Subcutaneous adipose tissue (tissue), 4 donors: ENCODE results near the gene PSTPIP1. TPM values are rescaled to one million over a fixed set of nuclear protein-coding genes. Genes with fewer than 3 reads are reported as not detected.

Source experiments
- CTCF ChIP-seq: fragments of 450-650 bp; IDR thresholded peaks from one replicate; pipeline ENCODE4 v1.5.1; 2016; ENCODE audit warnings: low read depth, mild to moderate bottlenecking, control low read depth, antibody characterized with exemption, moderate library complexity
- total RNA-seq, 4 donors: library from RNA; depleted of rRNA; stranded (reverse); fragments of >200 nt; gene quantifications; one replicate each; pipeline ENCODE4 v1.1.0, GENCODE V29; 2016

PSTPIP1 gene
- total RNA-seq, 4 donors from 2014 or later: 6.7 to 37.7 (median 26.7) TPM

DNA sequence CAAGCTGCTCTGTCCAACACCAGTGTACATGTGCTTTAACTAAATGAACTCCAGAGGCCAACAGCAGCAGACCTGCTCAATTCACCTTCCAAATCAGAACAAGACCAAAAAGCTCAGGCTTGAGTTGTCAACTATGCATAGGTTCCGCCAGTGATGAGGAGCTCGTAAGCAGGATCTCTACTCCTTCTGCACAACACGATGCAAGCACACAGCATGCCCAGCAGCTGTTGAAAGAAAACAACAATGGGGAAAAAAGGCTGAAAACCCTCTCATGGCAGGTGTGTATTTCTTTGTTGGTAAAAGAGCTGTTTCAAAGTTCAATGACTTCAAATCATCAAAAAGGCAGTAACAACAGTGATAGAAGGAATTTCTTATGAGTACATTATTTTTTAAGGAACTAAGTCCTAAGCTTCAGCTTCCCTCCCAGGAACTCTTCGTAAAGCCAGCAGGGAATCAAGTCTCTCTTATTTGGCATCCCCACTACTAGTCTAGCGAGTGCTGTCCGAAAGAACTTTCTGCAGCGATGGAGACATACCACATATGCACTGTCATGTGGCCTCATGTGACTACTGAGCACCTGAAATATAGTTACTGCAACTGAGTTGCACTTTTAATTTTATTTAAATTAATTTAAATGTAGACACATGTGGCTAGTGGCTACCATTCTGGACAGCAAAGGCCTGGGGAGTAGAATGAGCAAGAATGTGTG, 51.9 kb downstream of the PSTPIP1 start:
- TF ChIP-seq CTCF: no peak

DNA sequence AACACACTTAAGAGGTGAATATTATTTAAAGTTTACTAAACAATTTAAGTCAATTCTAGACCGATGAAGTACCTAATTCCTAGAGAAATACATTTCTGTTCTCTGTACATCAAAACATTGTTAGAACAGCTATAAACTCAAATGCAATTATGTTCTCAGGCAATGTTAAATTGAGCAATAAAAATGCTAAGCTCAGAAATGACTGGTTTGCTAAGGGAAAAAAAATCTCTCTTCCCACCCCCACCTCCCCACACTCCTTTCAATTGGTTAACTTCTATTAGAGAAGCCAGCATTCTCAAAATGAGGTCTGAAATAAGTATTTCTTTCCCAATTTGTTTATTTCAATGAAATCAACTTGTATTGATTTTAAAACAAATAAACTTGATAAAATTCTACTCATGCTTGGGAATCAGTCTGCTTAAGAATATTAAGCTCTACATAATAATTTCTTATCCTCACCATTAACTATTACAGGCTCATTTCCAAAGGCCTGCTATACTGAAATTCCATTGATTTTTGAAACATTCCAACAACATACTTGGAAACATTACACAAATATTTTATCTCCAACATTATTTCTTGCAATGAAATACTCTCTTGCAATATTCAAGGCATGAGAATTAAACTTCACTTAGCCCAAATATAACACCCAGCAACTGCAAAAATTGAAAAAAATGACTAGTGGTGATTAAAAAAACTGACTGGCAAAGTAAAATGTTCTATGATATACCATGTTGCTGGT, 53.4 kb downstream of the PSTPIP1 start:
- no peak for TF ChIP-seq CTCF

GRCh38 chr15:77052556-77052955, 57.6 kb downstream of the PSTPIP1 start:
- TF ChIP-seq CTCF: no peak

GRCh38 chr15:77053709-77054108, 58.8 kb downstream of the PSTPIP1 start:
- no peak for TF ChIP-seq CTCF

- TF ChIP-seq CTCF: no peak
Measured at GRCh38 chr15:77057072-77057471, 62.1 kb downstream of the PSTPIP1 start.

DNA sequence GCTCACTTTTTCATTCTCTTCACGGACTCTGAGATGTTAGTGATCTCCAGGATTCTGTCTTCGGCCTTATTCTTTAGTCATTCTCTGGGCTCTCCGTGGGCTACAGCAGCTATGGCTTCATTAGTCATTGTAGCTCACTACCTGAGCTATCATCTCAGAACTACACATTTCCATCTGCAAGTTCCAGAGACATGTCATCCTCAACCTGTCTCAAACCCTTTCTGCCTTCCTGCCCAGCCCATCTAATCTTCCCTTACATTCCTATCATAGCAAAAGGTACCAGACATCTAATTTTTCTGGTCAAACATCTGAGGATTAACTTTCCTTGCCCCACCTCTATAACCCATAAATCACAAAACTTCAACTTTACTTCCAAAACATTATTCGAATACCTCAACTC, 62.8 kb downstream of the PSTPIP1 start:
- TF ChIP-seq CTCF: no peak

GRCh38 chr15:77058468-77058867, 63.5 kb downstream of the PSTPIP1 start:
- TF ChIP-seq CTCF: no peak
